Coronary artery (tissue), 2 donors: ENCODE data around the gene NHS.
A peak's percentile ranks its signal among the peaks of the same experiment; 100 is the strongest.
"Not testable (repeated sequence)": the region's sequence is repeated elsewhere in the genome, so short reads cannot be mapped to it uniquely, and the experiment has no call there.

Experiments used
- DNase-seq: peaks from one replicate; pipeline ENCODE4 v3.0.0-alpha.2; 2017; ENCODE audit warnings: low spot score
- H3K27ac ChIP-seq, 2 donors: fragments of 200-600 bp; sonication (generic); one replicate each; pipeline ENCODE4 v1.5.1; 2016 to 2019
- H3K4me3 ChIP-seq: fragments of 200-600 bp; sonication (generic); 2 replicates; pipeline ENCODE4 v1.5.1; 2016; ENCODE audit warnings: mild to moderate bottlenecking, moderate library complexity
- TF ChIP-seq, protein P1 (sequence below): fragments of 200-600 bp; sonication (generic); IDR thresholded peaks from one replicate; pipeline ENCODE4 v1.5.1; 2019; ENCODE audit warnings: antibody characterized with exemption

The NHS gene

DNA sequence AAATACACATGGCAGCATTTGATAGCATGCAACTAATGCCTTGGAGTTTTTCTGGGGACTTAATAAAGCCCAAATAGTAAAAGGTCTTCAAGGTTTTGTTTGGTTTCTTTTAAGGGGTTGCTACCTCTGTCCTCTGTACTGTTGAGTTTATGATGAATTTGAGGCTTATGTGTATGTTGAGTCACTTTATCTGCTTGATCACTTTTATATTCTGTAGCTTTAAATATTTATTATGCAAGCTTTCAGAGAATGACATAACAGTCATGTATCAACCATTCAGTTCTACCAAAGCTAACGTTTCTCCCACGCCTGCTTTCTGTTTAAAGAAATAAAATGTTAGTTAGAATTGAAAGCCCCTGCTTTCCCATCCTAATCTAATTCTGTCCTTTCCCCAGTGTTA lies 122.2 kb downstream of the NHS start:
- Histone ChIP-seq H3K27ac (no peak overlapping the region), H3K4me3 (no peak overlapping the region)
- TF ChIP-seq, protein P1, sequence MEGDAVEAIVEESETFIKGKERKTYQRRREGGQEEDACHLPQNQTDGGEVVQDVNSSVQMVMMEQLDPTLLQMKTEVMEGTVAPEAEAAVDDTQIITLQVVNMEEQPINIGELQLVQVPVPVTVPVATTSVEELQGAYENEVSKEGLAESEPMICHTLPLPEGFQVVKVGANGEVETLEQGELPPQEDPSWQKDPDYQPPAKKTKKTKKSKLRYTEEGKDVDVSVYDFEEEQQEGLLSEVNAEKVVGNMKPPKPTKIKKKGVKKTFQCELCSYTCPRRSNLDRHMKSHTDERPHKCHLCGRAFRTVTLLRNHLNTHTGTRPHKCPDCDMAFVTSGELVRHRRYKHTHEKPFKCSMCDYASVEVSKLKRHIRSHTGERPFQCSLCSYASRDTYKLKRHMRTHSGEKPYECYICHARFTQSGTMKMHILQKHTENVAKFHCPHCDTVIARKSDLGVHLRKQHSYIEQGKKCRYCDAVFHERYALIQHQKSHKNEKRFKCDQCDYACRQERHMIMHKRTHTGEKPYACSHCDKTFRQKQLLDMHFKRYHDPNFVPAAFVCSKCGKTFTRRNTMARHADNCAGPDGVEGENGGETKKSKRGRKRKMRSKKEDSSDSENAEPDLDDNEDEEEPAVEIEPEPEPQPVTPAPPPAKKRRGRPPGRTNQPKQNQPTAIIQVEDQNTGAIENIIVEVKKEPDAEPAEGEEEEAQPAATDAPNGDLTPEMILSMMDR = no peak
- no peak for DNase-seq

DNA sequence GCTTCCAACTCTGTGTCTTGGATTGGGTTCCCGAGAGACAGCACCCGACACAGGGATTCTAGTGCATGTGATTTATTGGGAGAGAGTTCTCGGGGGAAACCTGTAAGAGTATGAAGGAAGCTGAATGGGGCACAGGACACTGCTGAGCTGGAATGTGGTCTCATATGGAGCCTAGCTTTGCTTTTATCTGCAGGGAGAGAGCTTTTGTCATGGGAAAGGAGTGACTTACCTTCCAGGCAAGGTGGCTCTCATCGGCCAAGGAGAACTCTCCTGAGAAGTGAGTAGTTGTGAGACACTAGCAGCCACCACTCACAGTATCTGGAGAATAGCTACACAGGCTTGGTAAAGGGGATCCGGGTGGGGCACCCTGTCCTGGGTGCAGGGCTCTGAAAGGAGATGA lies 124.5 kb downstream of the NHS start:
- Histone ChIP-seq H3K4me3 (no peak overlapping the region), H3K27ac (no peak overlapping the region)
- no peak for DNase-seq
- TF ChIP-seq, protein P1 = no peak

DNA sequence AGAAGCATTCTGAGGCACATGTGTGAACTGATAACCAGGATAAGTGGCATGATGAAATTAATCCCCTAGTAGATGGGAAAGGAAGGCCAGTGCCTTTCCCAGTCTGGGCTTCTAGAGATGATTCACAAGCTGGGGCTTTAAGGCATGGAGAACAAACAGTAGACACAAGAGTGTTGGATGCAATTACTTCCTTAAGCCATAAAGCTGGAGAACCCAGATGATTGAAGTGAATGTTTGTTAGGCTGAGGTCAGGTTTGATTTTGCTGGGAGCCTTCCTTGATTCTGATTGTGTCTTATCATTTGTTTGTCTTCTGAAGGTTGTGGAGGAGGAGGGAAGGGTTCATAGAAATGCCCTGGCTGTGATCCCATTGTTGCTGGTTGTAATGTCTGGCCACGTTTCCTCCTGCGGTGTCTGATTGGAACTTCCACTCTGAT lies 125.2 kb downstream of the NHS start:
- Histone ChIP-seq H3K27ac (no peak overlapping the region), H3K4me3 (no peak overlapping the region)
- TF ChIP-seq, protein P1 = no peak
- no peak for DNase-seq

- DNase-seq = no peak
- no peak overlapping the region for H3K27ac ChIP-seq
- TF ChIP-seq, protein P1 = no peak
- H3K4me3 ChIP-seq = no peak overlapping the region
Observed at GRCh38 chrX:17501746-17502145, 126.7 kb downstream of the NHS start.

DNA sequence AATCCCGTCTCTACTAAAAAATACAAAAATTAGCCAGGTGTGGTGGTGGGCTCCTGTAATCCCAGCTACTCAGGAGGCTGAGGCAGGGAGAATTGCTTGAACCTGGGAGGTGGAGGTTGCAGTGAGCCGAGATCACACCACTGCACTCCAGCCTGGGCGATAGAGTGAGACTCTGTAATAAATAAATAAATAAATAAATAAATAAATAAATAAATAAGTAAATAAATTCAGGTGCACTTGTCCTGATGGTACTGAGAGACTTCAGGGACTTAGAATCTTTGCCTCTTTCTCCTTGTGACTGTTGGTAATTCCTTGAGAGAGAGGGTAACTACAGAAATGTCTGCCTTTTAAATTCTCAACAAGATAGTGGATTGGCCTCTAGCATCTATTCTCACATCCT lies 131.4 kb downstream of the NHS start:
- H3K27ac ChIP-seq, H3K4me3 ChIP-seq, DNase-seq: not testable (repeated sequence)

GRCh38 chrX:17511556-17511955 lies 136.6 kb downstream of the NHS start:
- DNase-seq = no peak
- TF ChIP-seq, protein P1 = no peak
- H3K27ac ChIP-seq = no peak overlapping the region
- H3K4me3 ChIP-seq = no peak overlapping the region

GRCh38 chrX:17519358-17519757 lies 144.4 kb downstream of the NHS start:
- Histone ChIP-seq H3K27ac (peak overlapping the region; percentile 11 to 53), H3K4me3 (peak overlapping the region; percentile 50)
- peak; percentile 79 for DNase-seq

More at GRCh38 chrX:17519358-17519757, 144.4 kb downstream of the NHS start:
- TF ChIP-seq, protein P1 = no peak
